Activated CD8-positive, alpha-beta T cell treated with anti-CD3 and anti-CD28 coated beads for 36 hours (primary cell): ENCODE measurements around the gene PCDHA11. TPM values are rescaled to one million over a fixed set of nuclear protein-coding genes. Genes with fewer than 3 reads are reported as not detected.

Experiments
- total RNA-seq, 2 experiments: library from RNA; stranded (reverse); gene quantifications; one replicate each; pipeline ENCODE4 v1.2.3, GENCODE V29; 2021

PCDHA11 gene
- total RNA-seq, 2 experiments from 2014 or later: not detected

Other genes with a start within 250 kb of the PCDHA11 start
- gene CD14, start 235.8 kb upstream of the PCDHA11 start, total RNA-seq: under 1 TPM; 0.36 to 0.41 TPM
- 10 to 100 TPM; 31.7 to 33.2 TPM for gene TMCO6, start 229.5 kb upstream of the PCDHA11 start, total RNA-seq
- 10 to 100 TPM; 63.1 to 64.5 TPM for gene NDUFA2, start 221.3 kb upstream of the PCDHA11 start, total RNA-seq
- gene IK, start 221.1 kb upstream of the PCDHA11 start, total RNA-seq: 10 to 100 TPM; 84.3 to 84.5 TPM
- gene WDR55, start 204.1 kb upstream of the PCDHA11 start, total RNA-seq: 10 to 100 TPM; 30.1 to 31.8 TPM
- gene DND1, start 195.4 kb upstream of the PCDHA11 start, total RNA-seq: 1 to 10 TPM; 2.9 to 3.2 TPM
- 10 to 100 TPM; 84.5 to 84.9 TPM for gene HARS1, start 177.6 kb upstream of the PCDHA11 start, total RNA-seq
- 10 to 100 TPM; 26.1 TPM for gene HARS2, start 177.5 kb upstream of the PCDHA11 start, total RNA-seq
- 10 to 100 TPM; 47.6 to 50.1 TPM for gene ZMAT2, start 168.5 kb upstream of the PCDHA11 start, total RNA-seq
- not detected for gene PCDHA1, start 82.8 kb upstream of the PCDHA11 start, total RNA-seq
- not detected for gene PCDHA2, start 74.1 kb upstream of the PCDHA11 start, total RNA-seq
- gene PCDHA3, start 67.9 kb upstream of the PCDHA11 start, total RNA-seq: not detected
- not detected for gene PCDHA4, start 61.9 kb upstream of the PCDHA11 start, total RNA-seq
- not detected for gene PCDHA5, start 47.3 kb upstream of the PCDHA11 start, total RNA-seq
- not detected for gene PCDHA6, start 41.0 kb upstream of the PCDHA11 start, total RNA-seq
- gene PCDHA7, start 34.7 kb upstream of the PCDHA11 start, total RNA-seq: not detected
- not detected for gene PCDHA8, start 27.8 kb upstream of the PCDHA11 start, total RNA-seq
- not detected for gene PCDHA9, start 20.6 kb upstream of the PCDHA11 start, total RNA-seq
- gene PCDHA10, start 13.1 kb upstream of the PCDHA11 start, total RNA-seq: not detected
- not detected for gene PCDHA12, start 6.4 kb downstream of the PCDHA11 start, total RNA-seq
- gene PCDHA13, start 13.2 kb downstream of the PCDHA11 start, total RNA-seq: not detected
- not detected for gene PCDHAC1, start 57.3 kb downstream of the PCDHA11 start, total RNA-seq
- not detected for gene PCDHAC2, start 97.5 kb downstream of the PCDHA11 start, total RNA-seq
- not detected for gene PCDHB1, start 182.4 kb downstream of the PCDHA11 start, total RNA-seq
- not detected for gene PCDHB2, start 225.7 kb downstream of the PCDHA11 start, total RNA-seq
- not detected for gene PCDHB3, start 231.5 kb downstream of the PCDHA11 start, total RNA-seq